Measurements from ENCODE around the gene ADAMTS10. TPM values are rescaled to one million over a fixed set of nuclear protein-coding genes. Genes with fewer than 3 reads are reported as not detected.

The ADAMTS10 gene
- total and polyA plus RNA-seq, 7 donors, result 1.9 to 8.2 (median 3.4) TPM

GRCh38 chr19:8641908-8642547 is 31.5 kb upstream of the ADAMTS10 start:
- Histone ChIP-seq H3K27ac (no peak overlapping the region), H3K9me3 (peaks cover 20% of the 10 kb centered on the region), H3K4me3 (no peak overlapping the region), H3K4me1 (no peaks in the 10 kb centered on the region), H3K36me3 (ENCODE audit: insufficient read depth in 1 of 2, low read depth in 1 of 2) (no peaks in the 10 kb centered on the region), H3K27me3 (ENCODE audit: insufficient read depth in 3 of 3, low read length in 2 of 3) (no peaks in the 10 kb centered on the region)
- DNase-seq (no peak), ATAC-seq (no peak)
- 49 to 50% (median 49%) methylated on average over 4 of the region's 4 CpGs for WGBS, 3 donors
- intact Hi-C loops (cut with DNase I), result loop anchor here in 1 of 2 donors (5.0 kb wide), 1 partner anchor 60 kb away; no protein-coding TSS in a partner anchor
- peak; percentile 44 for TF ChIP-seq CTCF (IDR thresholded peaks at IDR 0.05)

DNA sequence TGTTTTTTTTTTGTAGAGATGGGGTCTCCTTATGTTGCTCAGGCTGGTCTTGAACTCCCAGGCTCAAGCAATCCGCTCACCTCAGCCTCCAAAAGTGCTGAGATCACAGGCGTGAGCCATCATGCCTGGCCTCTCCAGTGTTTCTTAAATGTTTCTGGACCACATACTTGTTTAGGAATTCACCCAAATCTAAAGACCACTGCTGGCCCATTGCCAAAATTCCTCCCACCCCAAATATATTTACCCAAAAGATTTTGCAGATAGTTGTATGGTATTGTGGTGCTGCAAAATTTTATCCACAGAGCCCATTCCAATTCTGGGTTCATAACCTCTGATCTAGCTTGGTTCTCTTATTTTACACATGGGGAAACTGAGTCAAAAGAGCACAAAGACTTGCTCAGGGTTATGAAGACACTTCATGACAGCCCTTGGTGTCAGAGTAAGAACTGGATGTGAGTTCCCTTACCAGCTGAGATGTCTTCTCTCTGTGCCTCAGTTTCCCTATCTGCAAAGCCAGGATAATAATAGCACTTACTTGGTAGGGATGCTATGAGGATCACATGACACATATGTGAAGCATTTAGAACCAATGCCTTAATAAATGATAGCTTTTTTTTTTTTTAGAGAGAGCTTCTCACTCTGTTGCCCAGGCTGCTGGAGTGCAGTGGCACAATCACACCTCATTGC is 30.8 kb upstream of the ADAMTS10 start:
- no peaks in the 10 kb centered on the region for H3K36me3 ChIP-seq (ENCODE audit: insufficient read depth in 1 of 2, low read depth in 1 of 2)
- H3K4me1 ChIP-seq, result no peaks in the 10 kb centered on the region
- H3K9me3 ChIP-seq, result peaks cover 20% of the 10 kb centered on the region
- 75 to 87% (median 86%) methylated on average over 2 of the region's 2 CpGs for WGBS, 3 donors
- intact Hi-C loops (cut with DNase I), result loop anchor here in 1 of 2 donors (5.0 kb wide), 1 partner anchor 59 kb away; no protein-coding TSS in a partner anchor
- no peak overlapping the region for H3K27ac ChIP-seq
- ATAC-seq (no peak), DNase-seq (no peak)
- TF ChIP-seq CTCF (IDR thresholded peaks at IDR 0.05), result no peak
- H3K4me3 ChIP-seq, result no peak overlapping the region
- no peaks in the 10 kb centered on the region for H3K27me3 ChIP-seq (ENCODE audit: insufficient read depth in 3 of 3, low read length in 2 of 3)

DNA sequence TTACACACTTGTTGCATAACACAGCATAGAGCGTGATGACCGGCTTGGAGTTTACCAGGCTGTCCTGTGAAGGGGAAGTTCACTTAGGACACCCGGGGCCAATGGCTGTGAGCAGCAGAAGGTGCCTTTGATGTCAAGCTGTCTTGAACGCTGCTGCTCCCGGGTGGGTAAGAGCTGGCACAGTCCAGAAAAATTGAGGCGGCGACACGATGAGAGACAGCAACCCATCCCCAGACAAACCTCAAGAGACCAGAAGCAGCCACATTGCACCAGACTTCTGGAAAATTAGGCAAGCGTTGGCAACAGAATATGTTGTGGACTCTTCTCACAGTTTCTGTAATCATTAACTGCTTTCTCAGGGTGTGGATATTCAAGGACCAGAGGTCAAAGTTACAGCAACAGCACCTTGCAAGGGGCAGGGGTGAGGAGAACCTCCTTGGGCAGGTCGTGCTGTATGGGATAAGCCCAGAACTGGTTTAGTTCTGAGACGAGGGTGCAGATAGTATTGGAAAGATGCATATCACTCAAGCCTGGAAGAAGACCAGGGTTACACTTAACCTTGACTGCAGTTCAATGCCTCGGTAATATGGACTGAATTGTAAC is 30.0 kb upstream of the ADAMTS10 start:
- H3K27me3 ChIP-seq (ENCODE audit: insufficient read depth in 3 of 3, low read length in 2 of 3), result no peaks in the 10 kb centered on the region
- 31 to 50% (median 34%) methylated on average over 12 of the region's 12 CpGs for WGBS, 3 donors
- intact Hi-C loops (cut with DNase I), result loop anchor here in 1 of 2 donors (5.0 kb wide), 1 partner anchor 58 kb away; no protein-coding TSS in a partner anchor
- H3K4me1 ChIP-seq, result no peaks in the 10 kb centered on the region
- ATAC-seq, result peak in 3 of 4 donors; percentile 21 to 54 (median 49)
- no peak overlapping the region for H3K27ac ChIP-seq
- DNase-seq, result peak in 1 of 2 donors; percentile 68
- H3K36me3 ChIP-seq (ENCODE audit: insufficient read depth in 1 of 2, low read depth in 1 of 2), result no peaks in the 10 kb centered on the region
- H3K9me3 ChIP-seq, result peaks cover 20% of the 10 kb centered on the region
- H3K4me3 ChIP-seq, result no peak overlapping the region
- no peak for TF ChIP-seq CTCF (IDR thresholded peaks at IDR 0.05)

DNA sequence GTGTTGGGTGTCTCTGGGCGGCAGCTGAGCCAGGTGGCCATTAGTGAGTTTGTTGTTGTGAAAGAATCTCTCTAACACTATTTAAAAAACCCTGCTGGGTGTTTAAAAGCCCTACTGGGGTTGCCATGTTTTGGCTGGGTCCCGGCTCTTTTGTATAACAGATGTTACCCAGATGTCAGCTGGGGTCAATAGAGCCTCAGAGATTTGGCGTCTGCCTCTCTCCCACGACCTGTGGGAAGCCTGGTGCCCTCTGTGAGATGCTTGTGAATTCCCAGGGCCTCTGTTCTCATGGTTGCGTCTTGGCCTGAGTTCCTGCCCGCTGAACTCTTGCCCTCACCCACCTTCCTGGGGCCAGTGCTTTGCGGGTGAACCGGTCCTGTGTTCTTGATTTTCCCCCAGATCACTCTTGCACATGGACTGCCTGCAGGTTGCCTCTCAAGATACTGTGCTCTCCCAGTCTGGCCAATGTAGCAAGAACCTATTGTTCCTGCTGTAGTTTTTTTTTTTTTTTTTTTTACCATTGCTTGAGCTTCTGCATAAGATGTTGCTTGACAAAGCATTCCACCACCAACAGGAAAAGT is 29.4 kb upstream of the ADAMTS10 start:
- Histone ChIP-seq H3K27me3 (ENCODE audit: insufficient read depth in 3 of 3, low read length in 2 of 3) (no peaks in the 10 kb centered on the region), H3K4me3 (no peak overlapping the region), H3K36me3 (ENCODE audit: insufficient read depth in 1 of 2, low read depth in 1 of 2) (no peaks in the 10 kb centered on the region), H3K27ac (no peak overlapping the region), H3K9me3 (peaks cover 20% of the 10 kb centered on the region), H3K4me1 (no peaks in the 10 kb centered on the region)
- intact Hi-C loops (cut with DNase I), result loop anchor here in 1 of 2 donors (5.0 kb wide), 1 partner anchor 58 kb away; no protein-coding TSS in a partner anchor
- no peak for TF ChIP-seq CTCF (IDR thresholded peaks at IDR 0.05)
- no peak for DNase-seq
- WGBS, 3 donors, result 10 to 17% (median 11%) methylated on average over 8 of the region's 8 CpGs
- ATAC-seq, result no peak

All from psoas muscle (tissue), 8 donors.